BLaER1 (cell line): ENCODE data around the gene SUSD3.

ENCODE experiments used
- H3K27ac ChIP-seq: shearing (Covaris generic); formaldehyde crosslinking; 2 replicates; pipeline ENCODE4 v1.8.1; 2022
- H3K27me3 ChIP-seq: shearing (Covaris generic); formaldehyde crosslinking; 2 replicates; pipeline ENCODE4 v1.8.1; 2022
- H3K36me3 ChIP-seq: shearing (Covaris generic); formaldehyde crosslinking; 2 replicates; pipeline ENCODE4 v1.8.1; 2022
- H3K4me1 ChIP-seq: shearing (Covaris generic); formaldehyde crosslinking; 2 replicates; pipeline ENCODE4 v1.8.1; 2022
- H3K4me2 ChIP-seq: shearing (Covaris generic); formaldehyde crosslinking; 2 replicates; pipeline ENCODE4 v1.8.1; 2022
- H3K4me3 ChIP-seq: shearing (Covaris generic); formaldehyde crosslinking; 2 replicates; pipeline ENCODE4 v1.8.1; 2022
- H3K9ac ChIP-seq: shearing (Covaris generic); formaldehyde crosslinking; 2 replicates; pipeline ENCODE4 v1.8.1; 2022
- H3K9me3 ChIP-seq: shearing (Covaris generic); formaldehyde crosslinking; 2 replicates; pipeline ENCODE4 v1.8.1; 2022
- H4K20me1 ChIP-seq: shearing (Covaris generic); formaldehyde crosslinking; 2 replicates; pipeline ENCODE4 v1.8.1; 2022
- Cebpa-rat ChIP-seq: shearing (Covaris generic); IDR thresholded peaks from 2 replicates; pipeline ENCODE4 v1.8.1; 2022

The SUSD3 gene

DNA sequence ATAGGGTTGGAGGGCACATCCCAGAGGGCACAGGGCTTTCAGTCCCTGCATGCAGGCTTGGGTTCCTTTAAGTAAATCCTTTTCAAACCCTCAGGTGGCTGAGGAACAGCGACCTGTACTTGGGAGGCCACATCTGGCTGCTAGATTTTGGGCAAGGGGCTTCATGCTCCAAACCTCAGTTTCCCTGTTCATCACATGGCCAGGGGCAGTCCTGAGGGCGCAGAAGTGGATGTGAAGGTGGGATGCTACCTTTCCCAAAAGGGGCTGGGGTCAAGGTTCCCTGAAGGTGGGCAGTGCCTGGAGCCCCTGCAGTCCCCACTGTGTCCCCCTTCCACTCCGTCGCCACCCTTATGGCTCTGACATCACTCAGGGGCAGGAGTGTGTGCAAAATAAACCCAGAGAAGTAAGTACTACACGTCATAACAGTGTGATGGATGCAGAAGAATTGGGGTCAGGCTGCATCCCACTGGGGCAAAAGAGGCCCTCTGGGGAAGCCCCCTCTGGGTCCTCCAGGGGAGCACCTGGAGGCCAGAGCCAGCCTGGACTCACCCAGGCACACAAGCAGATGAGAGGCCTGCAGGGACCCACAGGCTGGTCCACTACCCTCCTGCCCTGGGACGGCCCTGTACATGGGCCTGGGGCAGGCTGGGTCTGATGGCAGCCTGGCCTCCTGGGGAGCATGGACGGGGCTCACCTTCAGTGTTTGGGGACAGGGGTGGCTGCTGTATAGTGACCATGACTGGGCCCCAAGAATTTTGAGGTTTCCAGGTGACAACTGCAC lies 35.6 kb downstream of the SUSD3 start:
- Histone ChIP-seq H3K9me3 (no peaks in the 10 kb centered on the region), H3K27me3 (no peaks in the 10 kb centered on the region), H3K27ac (peak overlapping the region; percentile 92), H3K4me3 (no peak overlapping the region), H4K20me1 (peaks cover 20% of the 10 kb centered on the region; the same call in 1 of the 2 replicates), H3K36me3 (no peaks in the 10 kb centered on the region), H3K4me1 (peaks cover 85% of the 10 kb centered on the region), H3K4me2 (peak overlapping the region; percentile 81), H3K9ac (peak overlapping the region; percentile 83; the same call in 1 of the 2 replicates)
- no peak for TF ChIP-seq Cebpa-rat

DNA sequence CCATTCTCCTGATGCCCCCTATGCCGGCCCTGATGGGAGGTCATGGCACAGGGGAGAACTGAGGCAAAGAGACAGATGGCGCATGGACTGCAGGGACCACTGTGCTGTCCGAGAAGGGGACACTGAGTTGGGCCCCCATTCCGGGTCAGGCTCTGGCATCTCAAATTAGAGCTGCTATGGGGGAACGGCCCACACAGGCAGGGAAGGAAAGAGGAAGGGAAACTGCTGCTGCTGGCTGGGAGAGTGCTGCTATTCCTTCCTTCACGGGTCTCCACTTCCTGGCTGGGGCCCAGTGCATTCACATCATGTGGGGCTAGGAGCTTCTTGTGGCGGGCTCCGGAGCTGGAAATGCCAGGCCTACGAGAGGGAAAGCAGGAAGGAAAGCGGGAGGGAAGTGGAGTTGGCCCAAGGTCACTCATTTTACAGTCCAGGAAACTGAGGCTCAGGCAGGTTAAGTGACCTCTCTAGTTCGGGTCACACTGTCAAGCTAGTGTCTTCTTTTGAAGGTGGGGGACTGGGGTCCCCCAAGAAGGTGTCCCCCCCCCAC lies 36.2 kb downstream of the SUSD3 start:
- Histone ChIP-seq H3K4me1 (peaks cover 85% of the 10 kb centered on the region), H3K36me3 (0 out of 2 replicates have a peak, but pooled peaks cover 3% of the 10 kb centered on the region), H4K20me1 (peaks cover 26% of the 10 kb centered on the region), H3K27me3 (no peaks in the 10 kb centered on the region), H3K27ac (peak overlapping the region; percentile 92), H3K9me3 (no peaks in the 10 kb centered on the region), H3K4me3 (peak overlapping the region; percentile 66), H3K9ac (peak overlapping the region; percentile 83), H3K4me2 (peak overlapping the region; percentile 81)
- no peak for TF ChIP-seq Cebpa-rat

DNA sequence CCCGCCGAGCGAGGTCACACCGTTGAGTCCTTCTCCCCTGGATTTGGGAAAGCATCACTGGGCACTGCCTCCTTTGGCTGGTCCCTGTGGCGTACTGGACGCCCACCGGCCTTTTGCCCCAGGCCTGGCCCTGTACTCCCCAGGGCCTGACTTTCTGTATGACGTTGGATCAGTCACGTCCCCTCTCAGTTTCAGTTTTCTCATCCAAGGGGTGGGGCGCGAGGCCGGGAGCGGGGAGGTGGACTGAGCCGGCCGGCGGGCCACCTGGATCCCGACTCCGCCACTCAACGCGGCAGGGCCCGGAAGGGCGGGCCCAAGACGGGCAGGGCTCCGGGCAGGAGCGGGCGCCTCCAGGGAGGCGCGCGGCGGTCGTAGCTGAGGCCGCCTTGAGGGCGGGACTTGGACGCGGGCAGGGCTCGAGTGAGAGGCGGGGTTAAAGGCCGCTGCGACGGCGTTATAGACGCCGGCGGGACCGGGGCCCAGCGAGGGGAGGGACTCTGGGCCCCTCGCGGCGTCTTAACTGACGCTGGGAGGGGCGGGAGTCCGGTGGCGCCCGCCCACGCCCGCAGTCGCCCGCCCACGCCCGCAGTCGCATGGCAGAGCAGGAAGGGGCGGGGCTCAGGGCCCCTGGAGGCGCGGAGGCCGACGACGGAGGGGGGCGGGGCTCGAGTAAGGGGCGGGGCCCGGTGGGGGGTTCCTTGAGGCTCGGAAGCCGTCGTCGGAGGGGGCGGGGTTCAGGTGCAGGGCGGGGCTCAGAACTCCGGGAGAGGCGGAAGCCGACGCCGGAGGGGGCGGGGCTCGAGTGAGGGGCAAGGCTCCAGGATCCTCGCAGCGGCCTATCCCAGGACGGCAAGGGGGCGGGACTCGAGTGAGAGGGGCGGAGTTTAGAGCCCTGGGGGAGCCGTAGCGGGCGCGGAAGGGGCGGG lies 37.0 kb downstream of the SUSD3 start:
- H4K20me1 ChIP-seq: peaks cover 34% of the 10 kb centered on the region
- no peak for TF ChIP-seq Cebpa-rat
- peak overlapping the region; percentile 100 for H3K4me3 ChIP-seq
- H3K36me3 ChIP-seq: peaks cover 10% of the 10 kb centered on the region; the same call in 1 of the 2 replicates
- peak overlapping the region; percentile 81 for H3K4me2 ChIP-seq
- peak overlapping the region; percentile 83 for H3K9ac ChIP-seq
- peak overlapping the region; percentile 92 for H3K27ac ChIP-seq
- H3K9me3 ChIP-seq: no peaks in the 10 kb centered on the region
- H3K4me1 ChIP-seq: peaks cover 84% of the 10 kb centered on the region
- H3K27me3 ChIP-seq: no peaks in the 10 kb centered on the region

GRCh38 chr9:93096131-93096802 lies 37.8 kb downstream of the SUSD3 start, which contains the start of gene CARD19:
CARD19 (plus strand) TSS chr9:93096217; CDS start chr9:93096346, 129 bp downstream.
- TF ChIP-seq Cebpa-rat: no peak
- Histone ChIP-seq H3K4me2 (peak within 1 kb of the TSS; percentile 100), H3K9me3 (peaks cover 4% of the 10 kb centered on the region), H4K20me1 (peaks cover 34% of the 10 kb centered on the region), H3K4me3 (peak within 1 kb of the TSS; percentile 100), H3K9ac (peak within 1 kb of the TSS; percentile 83), H3K36me3 (peaks cover 18% of the 10 kb centered on the region), H3K27ac (peak within 1 kb of the TSS; percentile 92), H3K27me3 (no peaks in the 10 kb centered on the region), H3K4me1 (peaks cover 76% of the 10 kb centered on the region)

GRCh38 chr9:93096811-93097382 lies 38.4 kb downstream of the SUSD3 start:
- peaks cover 34% of the 10 kb centered on the region for H4K20me1 ChIP-seq
- H3K9me3 ChIP-seq: peaks cover 11% of the 10 kb centered on the region
- no peaks in the 10 kb centered on the region for H3K27me3 ChIP-seq
- peak overlapping the region; percentile 100 for H3K4me3 ChIP-seq
- peak overlapping the region; percentile 87 for H3K27ac ChIP-seq
- peak overlapping the region; percentile 82 for H3K9ac ChIP-seq
- H3K4me2 ChIP-seq: peak overlapping the region; percentile 100
- H3K4me1 ChIP-seq: peaks cover 70% of the 10 kb centered on the region
- TF ChIP-seq Cebpa-rat: no peak
- peaks cover 24% of the 10 kb centered on the region for H3K36me3 ChIP-seq

DNA sequence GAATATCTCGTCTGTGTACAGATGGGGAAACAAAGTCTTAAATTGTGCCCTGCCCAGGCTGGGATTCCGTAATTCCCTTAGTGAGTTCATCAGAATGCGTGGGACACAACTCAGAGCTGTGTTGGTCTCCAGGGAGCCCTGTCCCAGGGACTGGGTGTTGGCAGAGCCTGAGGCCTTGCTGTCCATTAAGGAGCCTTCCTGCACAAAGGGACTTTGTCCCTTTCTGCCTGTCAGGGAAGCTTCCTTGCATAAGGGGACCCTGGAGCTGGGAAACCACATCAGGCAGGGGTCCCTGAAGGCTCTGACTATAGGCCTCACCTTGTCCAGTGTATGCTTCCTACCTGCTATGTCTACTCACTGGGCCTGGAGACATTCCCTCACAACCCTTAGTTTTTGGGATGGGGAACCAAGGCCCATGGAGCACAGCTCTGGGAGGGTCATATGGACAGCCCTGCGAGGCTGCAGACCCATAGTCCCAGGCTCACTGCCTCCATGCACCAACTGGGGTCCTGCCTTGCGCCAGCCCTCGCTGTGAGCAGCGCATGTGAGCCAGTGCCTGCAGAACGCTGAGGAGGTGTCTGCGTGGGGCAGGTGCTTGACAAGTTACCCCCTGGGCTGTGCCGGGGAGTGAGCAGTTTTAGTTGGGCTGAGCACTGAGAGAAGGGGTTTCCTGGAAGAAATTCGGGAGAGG lies 39.2 kb downstream of the SUSD3 start:
- peak overlapping the region; percentile 82 for H3K9ac ChIP-seq
- no peak for TF ChIP-seq Cebpa-rat

GRCh38 chr9:93098236-93098946 lies 39.9 kb downstream of the SUSD3 start:
- peaks cover 20% of the 10 kb centered on the region for H3K9me3 ChIP-seq
- H3K27ac ChIP-seq: peak overlapping the region; percentile 87
- peaks cover 34% of the 10 kb centered on the region for H4K20me1 ChIP-seq
- H3K4me1 ChIP-seq: peaks cover 55% of the 10 kb centered on the region
- no peaks in the 10 kb centered on the region for H3K27me3 ChIP-seq
- peak overlapping the region; percentile 100 for H3K4me2 ChIP-seq
- H3K9ac ChIP-seq: peak overlapping the region; percentile 82
- H3K36me3 ChIP-seq: peaks cover 27% of the 10 kb centered on the region
- TF ChIP-seq Cebpa-rat: no peak
- H3K4me3 ChIP-seq: peak overlapping the region; percentile 100

More for the DNA sequence above, 39.2 kb downstream of the SUSD3 start:
- Histone ChIP-seq H4K20me1 (peaks cover 34% of the 10 kb centered on the region), H3K27me3 (no peaks in the 10 kb centered on the region), H3K4me2 (peak overlapping the region; percentile 100), H3K4me1 (peaks cover 62% of the 10 kb centered on the region), H3K27ac (peak overlapping the region; percentile 87), H3K36me3 (peaks cover 26% of the 10 kb centered on the region), H3K9me3 (peaks cover 14% of the 10 kb centered on the region), H3K4me3 (peak overlapping the region; percentile 100)
